ENCODE data around the gene PCDH10.
"Not testable (repeated sequence)": the region's sequence is repeated elsewhere in the genome, so short reads cannot be mapped to it uniquely, and the experiment has no call there.

PCDH10 gene

DNA sequence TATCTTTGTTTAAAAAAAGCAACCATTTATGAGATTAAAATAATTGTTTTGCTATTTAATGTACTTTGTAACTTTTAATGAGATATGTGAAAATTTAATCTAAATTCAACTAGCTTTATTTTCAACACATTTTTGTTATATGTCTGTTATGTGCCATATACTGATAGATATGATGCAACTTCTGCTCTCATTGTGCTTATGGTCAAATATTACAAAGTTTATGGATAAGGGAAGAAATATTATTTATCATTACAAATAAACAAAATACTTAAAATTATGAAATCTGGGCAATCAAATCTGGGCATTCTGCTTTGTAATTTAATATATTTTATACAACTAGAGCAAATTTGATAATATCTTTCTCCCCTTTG is 40.0 kb downstream of the PCDH10 start:
- TF ChIP-seq, protein P1, sequence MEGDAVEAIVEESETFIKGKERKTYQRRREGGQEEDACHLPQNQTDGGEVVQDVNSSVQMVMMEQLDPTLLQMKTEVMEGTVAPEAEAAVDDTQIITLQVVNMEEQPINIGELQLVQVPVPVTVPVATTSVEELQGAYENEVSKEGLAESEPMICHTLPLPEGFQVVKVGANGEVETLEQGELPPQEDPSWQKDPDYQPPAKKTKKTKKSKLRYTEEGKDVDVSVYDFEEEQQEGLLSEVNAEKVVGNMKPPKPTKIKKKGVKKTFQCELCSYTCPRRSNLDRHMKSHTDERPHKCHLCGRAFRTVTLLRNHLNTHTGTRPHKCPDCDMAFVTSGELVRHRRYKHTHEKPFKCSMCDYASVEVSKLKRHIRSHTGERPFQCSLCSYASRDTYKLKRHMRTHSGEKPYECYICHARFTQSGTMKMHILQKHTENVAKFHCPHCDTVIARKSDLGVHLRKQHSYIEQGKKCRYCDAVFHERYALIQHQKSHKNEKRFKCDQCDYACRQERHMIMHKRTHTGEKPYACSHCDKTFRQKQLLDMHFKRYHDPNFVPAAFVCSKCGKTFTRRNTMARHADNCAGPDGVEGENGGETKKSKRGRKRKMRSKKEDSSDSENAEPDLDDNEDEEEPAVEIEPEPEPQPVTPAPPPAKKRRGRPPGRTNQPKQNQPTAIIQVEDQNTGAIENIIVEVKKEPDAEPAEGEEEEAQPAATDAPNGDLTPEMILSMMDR (IDR thresholded peaks at IDR 0.05; ENCODE audit: extremely low read depth, insufficient read depth, missing control alignments), result no peak
- DNase-seq (ENCODE audit: low spot score), result no peak
- in situ Hi-C loops (cut with MboI; ENCODE audit: low pct_unique_long_range_greater_than_20kb, low sequenced_read_pairs, unreplicated experiment), result no loop called here

DNA sequence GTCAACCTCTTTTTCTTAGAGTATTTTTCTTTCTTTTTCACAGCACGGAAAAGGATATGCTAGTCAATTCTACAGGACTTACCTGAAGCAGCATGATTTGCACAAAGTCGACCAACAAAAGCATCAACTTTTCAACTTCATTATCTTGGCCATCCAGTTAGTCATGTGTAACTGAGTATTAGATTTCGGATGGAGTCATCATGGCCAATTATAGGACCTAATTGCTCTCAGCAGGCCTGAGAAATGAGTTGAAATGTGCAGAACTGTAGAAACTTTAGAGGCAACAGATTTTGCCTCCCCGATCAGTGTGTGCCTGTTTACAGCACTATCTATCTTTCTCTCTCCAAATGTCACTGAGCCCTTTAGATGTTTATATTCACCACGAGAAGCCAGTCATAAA is 41.0 kb downstream of the PCDH10 start:
- no peak for DNase-seq (ENCODE audit: low spot score)
- in situ Hi-C loops (cut with MboI; ENCODE audit: low pct_unique_long_range_greater_than_20kb, low sequenced_read_pairs, unreplicated experiment), result no loop called here
- TF ChIP-seq, protein P1 (IDR thresholded peaks at IDR 0.05; ENCODE audit: extremely low read depth, insufficient read depth, missing control alignments), result no peak

DNA sequence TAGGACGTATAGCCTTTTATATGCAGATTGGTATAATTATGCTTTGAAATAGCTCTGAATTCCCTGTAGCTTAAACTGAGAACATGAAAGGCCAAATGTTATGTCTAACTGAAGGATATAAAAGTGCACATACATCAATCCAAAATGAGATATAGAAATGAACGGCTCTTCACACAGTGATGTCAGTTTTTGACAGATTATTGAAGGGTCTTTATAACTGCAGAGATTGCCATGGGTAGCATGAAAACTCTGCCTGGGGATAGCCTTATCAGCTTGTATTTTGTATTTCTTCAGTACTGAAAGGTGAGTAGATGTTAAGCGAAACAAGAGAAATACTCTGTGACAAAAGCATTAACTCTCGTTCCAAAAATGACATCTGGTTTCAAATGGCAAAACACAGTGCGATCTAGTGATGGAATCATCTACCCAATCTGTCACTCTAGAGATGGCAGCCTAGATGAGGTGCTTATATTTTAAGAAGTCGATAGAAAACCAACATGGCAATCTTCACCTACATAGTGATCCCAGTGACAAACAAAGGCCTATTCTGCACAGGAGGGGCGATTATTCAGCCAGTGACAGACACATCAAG is 59.7 kb downstream of the PCDH10 start:
- TF ChIP-seq, protein P1 (IDR thresholded peaks at IDR 0.05; ENCODE audit: extremely low read depth, insufficient read depth, missing control alignments), result no peak
- in situ Hi-C loops (cut with MboI; ENCODE audit: low pct_unique_long_range_greater_than_20kb, low sequenced_read_pairs, unreplicated experiment), result no loop called here
- DNase-seq (ENCODE audit: low spot score), result no peak

DNA sequence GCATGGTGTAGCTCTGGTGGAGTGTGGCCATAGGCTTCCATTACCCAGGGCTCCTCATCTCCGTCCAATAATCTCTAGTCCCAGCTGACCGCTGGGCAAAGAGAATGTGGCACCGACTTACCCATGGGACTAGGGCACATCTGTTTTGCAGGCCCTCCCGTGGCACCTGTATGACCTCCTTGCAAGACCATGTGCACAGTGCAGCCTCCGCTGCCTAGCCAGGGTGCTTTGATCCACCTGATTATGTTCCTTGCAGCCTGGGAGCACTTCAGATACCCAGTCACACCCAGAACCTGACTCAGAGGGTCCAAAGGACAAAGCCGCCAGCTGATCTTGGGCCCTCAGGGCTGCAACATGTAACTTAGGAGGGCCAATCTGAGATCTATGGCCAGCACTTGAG is 84.8 kb downstream of the PCDH10 start:
- in situ Hi-C loops (cut with MboI; ENCODE audit: low pct_unique_long_range_greater_than_20kb, low sequenced_read_pairs, unreplicated experiment), result no loop called here
- DNase-seq (ENCODE audit: low spot score), result no peak
- TF ChIP-seq, protein P1 (IDR thresholded peaks at IDR 0.05; ENCODE audit: extremely low read depth, insufficient read depth, missing control alignments), result no peak

DNA sequence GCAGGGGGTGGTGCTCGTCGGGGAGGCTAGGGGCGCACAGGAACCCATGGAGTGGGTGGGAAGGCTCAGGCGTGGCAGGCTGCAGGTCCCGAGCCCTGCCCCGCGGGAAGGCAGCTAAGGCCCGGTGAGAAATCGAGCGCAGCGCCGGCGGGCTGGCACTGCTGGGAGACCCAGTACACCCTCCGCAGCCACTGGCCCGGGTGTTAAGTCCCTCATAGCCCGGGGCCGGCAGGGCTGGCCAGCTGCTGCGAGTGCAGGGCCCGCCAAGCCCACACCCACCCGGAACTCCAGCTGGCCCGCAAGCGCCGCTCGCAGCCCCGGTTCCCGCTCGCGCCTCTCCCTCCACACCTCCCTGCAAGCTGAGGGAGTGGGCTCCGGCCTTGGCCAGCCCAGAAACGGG is 91.4 kb downstream of the PCDH10 start:
- in situ Hi-C loops (cut with MboI; ENCODE audit: low pct_unique_long_range_greater_than_20kb, low sequenced_read_pairs, unreplicated experiment); DNase-seq (ENCODE audit: low spot score): not testable (repeated sequence)
